HepG2 (cell line): ENCODE results near the gene CPB2. TPM values are rescaled to one million over a fixed set of nuclear protein-coding genes. Genes with fewer than 3 reads are reported as not detected.

Source experiments
- ATAC-seq: fragments of 200-7000 bp; cut with Tn5 transposase; 3 replicates; pipeline ENCODE4 v1.9.1; 2020; ENCODE audit warnings: mild to moderate bottlenecking, moderate library complexity
- BruUV-seq: library from RNA; stranded (reverse); fragments of 400-500 nt; replicated peaks from 2 replicates; lab custom pipeline; 2021; lab: Mats Ljungman, UMichigan
- CTCF ChIA-PET: fragments of 300-600 bp; formaldehyde crosslinking; extraction: SDS; loops from one replicate; lab custom pipeline; 2021; ENCODE audit warnings: low total read pairs, inconsistent platforms, low intra/inter-chr PET ratio; lab: Yijun Ruan, JAX
- POLR2A ChIA-PET: fragments of 350-600 bp; sonication (Branson Sonifier 250); formaldehyde crosslinking; loops from one replicate; lab custom pipeline; 2020; ENCODE audit warnings: antibody characterized with exemption, inconsistent platforms; lab: Yijun Ruan, JAX
- DNase-seq: peaks from one replicate; pipeline ENCODE4 v3.0.0-alpha.2; 2015; ENCODE audit warnings: low spot score
- FAIRE-seq: peaks from 3 replicates; lab custom pipeline; 2011; peaks lifted over from hg19 to GRCh38; lab: Jason Lieb, UNC
- H2AFZ ChIP-seq: one replicate; pipeline ENCODE4 v1.6.1; 2011; ENCODE audit warnings: low read length, inconsistent platforms
- H3K27ac ChIP-seq: fragments of 300-600 bp; 3 replicates; pipeline ENCODE4 v1.8.0; 2011; ENCODE audit warnings: mixed run types, mild to moderate bottlenecking, mixed read lengths, low read length, inconsistent platforms; ENCODE audit not compliant: insufficient read depth; ENCODE audit errors: extremely low read length
- H3K27me3 ChIP-seq, 2 experiments: fragments of 200-600 bp in 1 of 2; 2 replicates in 1 of 2; 3 replicates in 1 of 2; pipeline versions ENCODE4 v1.6.0 to v1.8.0; 2011; ENCODE audit warnings: low read length in 2 of 2, mild to moderate bottlenecking in 2 of 2, moderate library complexity in 2 of 2, inconsistent platforms in 1 of 2; ENCODE audit not compliant: insufficient read depth in 2 of 2, control insufficient read depth in 1 of 2
- H3K36me3 ChIP-seq, 2 experiments: fragments of 200-600 bp in 1 of 2; replicated peaks in 1 of 2; 2 replicates in 1 of 2; 3 replicates in 1 of 2; pipeline versions ENCODE4 v1.5.1 to v1.8.0; 2011; ENCODE audit warnings: low read length in 2 of 2, inconsistent platforms in 1 of 2; ENCODE audit not compliant: insufficient read depth in 2 of 2, control insufficient read depth in 1 of 2
- H3K4me1 ChIP-seq: 2 replicates; pipeline ENCODE4 v1.5.1; 2012; ENCODE audit warnings: low read length, inconsistent platforms; ENCODE audit not compliant: insufficient read depth
- H3K4me2 ChIP-seq: 2 replicates; pipeline ENCODE4 v1.6.0; 2011; ENCODE audit warnings: low read depth, low read length, inconsistent platforms
- H3K4me3 ChIP-seq, 3 experiments: fragments of 200-600 bp in 1 of 3; sonication (generic), shearing (Covaris generic) in 1 of 3; replicated peaks in 1 of 3; 2 replicates each; pipeline ENCODE4 v1.5.1; 2011 to 2016; ENCODE audit warnings: low read length in 3 of 3, inconsistent platforms in 2 of 3, low read depth in 2 of 3, mild to moderate bottlenecking in 2 of 3, control low read depth in 1 of 3, mixed read lengths in 1 of 3; ENCODE audit not compliant: insufficient read depth in 1 of 3
- H3K79me2 ChIP-seq: one replicate; pipeline ENCODE4 v1.6.1; 2011; ENCODE audit warnings: low read length, inconsistent platforms; ENCODE audit not compliant: insufficient read depth
- H3K9ac ChIP-seq: 2 replicates; pipeline ENCODE4 v1.6.0; 2011; ENCODE audit warnings: mild to moderate bottlenecking, low read depth, low read length, inconsistent platforms; ENCODE audit not compliant: insufficient read depth
- H3K9me3 ChIP-seq: 2 replicates; pipeline ENCODE4 v1.5.1; 2012; ENCODE audit warnings: mild to moderate bottlenecking, low read length
- H4K20me1 ChIP-seq: 2 replicates; pipeline ENCODE4 v1.6.0; 2011; ENCODE audit warnings: inconsistent platforms, mild to moderate bottlenecking, low read length, moderate library complexity; ENCODE audit not compliant: insufficient read depth
- HDAC2 ChIP-seq: sonication (generic); formaldehyde crosslinking; IDR thresholded peaks from 2 replicates; pipeline ENCODE4 v1.4.0; 2020; ENCODE audit warnings: missing genetic modification reagents
- KDM4B ChIP-seq: sonication (generic); formaldehyde crosslinking; IDR thresholded peaks from 2 replicates; pipeline ENCODE4 v1.4.0; 2020; ENCODE audit warnings: missing genetic modification reagents
- PTBP1 ChIP-seq: fragments of 200-400 bp; formaldehyde crosslinking; IDR thresholded peaks from 2 replicates; pipeline ENCODE4 v1.6.1; 2018; ENCODE audit warnings: low read length, low read depth; ENCODE audit not compliant: poor library complexity, severe bottlenecking
- SKIL ChIP-seq: sonication (generic); formaldehyde crosslinking; IDR thresholded peaks from 2 replicates; pipeline ENCODE4 v1.8.0; 2022; ENCODE audit warnings: missing genetic modification reagents, mild to moderate bottlenecking, moderate library complexity, borderline replicate concordance
- SMAD9 ChIP-seq: sonication (generic); formaldehyde crosslinking; IDR thresholded peaks from 2 replicates; pipeline ENCODE4 v1.5.1; 2020; ENCODE audit warnings: mild to moderate bottlenecking, missing genetic modification reagents
- TCF7L2 ChIP-seq: IDR thresholded peaks from 2 replicates; pipeline ENCODE4 v1.6.1; 2011; ENCODE audit warnings: mild to moderate bottlenecking, low read depth, low read length, moderate library complexity
- ZNF260 ChIP-seq: sonication (generic); formaldehyde crosslinking; IDR thresholded peaks from 2 replicates; pipeline ENCODE4 v1.4.0; 2020; ENCODE audit warnings: missing genetic modification reagents, low read depth, mild to moderate bottlenecking, borderline replicate concordance
- WGBS: methylation state at CpG from one replicate; pipeline ENCODE4 v1.1.6; 2017; ENCODE audit warnings: low lambda C conversion rate; 5-methylcytosine and 5-hydroxymethylcytosine counted together
- in situ Hi-C: cut with HindIII; loops from 2 replicates; pipeline ENCODE4 v1.10.0; 2017; ENCODE audit warnings: low pct_unique_long_range_greater_than_20kb; ENCODE audit not compliant: extremely low pct_ligation_motif_present
- intact Hi-C: fragments of 100-400 bp; cut with micrococcal nuclease; formaldehyde crosslinking; loops from one replicate; pipeline ENCODE4 v1.10.0; 2022; ENCODE audit not compliant: unreplicated experiment
- polyA plus RNA-seq, 8 experiments: library from polyadenylated mRNA; depleted of rRNA in 3 of 8; stranded (reverse) in 7 of 8; unstranded in 1 of 8; fragments of >200 nt; fragmentation: Illumina TruSeq in 4 of 8; extraction: Trizol in 4 of 8; gene quantifications; 2 replicates each; pipeline versions ENCODE4 v1.2.1 to v1.2.3, GENCODE V29; 2011 to 2016; ENCODE audit warnings: low read depth in 4 of 8, missing spikeins in 1 of 8, mixed read lengths in 1 of 8; ENCODE audit not compliant: insufficient read depth in 1 of 8
- total RNA-seq, 5 experiments: library from RNA; depleted of rRNA; stranded (reverse); fragments of >200 nt; fragmentation: Illumina TruSeq; extraction: Trizol; gene quantifications; 2 replicates each; pipeline ENCODE4 v1.2.3, GENCODE V29; 2016; ENCODE audit warnings: low read depth in 1 of 5
- TF ChIP-seq, protein P1 (sequence below): sonication (generic); formaldehyde crosslinking; IDR thresholded peaks from 2 replicates; pipeline ENCODE4 v1.5.0; 2020; ENCODE audit warnings: mild to moderate bottlenecking, missing genetic modification reagents
- TF ChIP-seq, protein P2 (sequence below): sonication (generic); formaldehyde crosslinking; IDR thresholded peaks from 2 replicates; pipeline ENCODE4 v1.4.0; 2020; ENCODE audit warnings: missing genetic modification reagents, mild to moderate bottlenecking, borderline replicate concordance
- TF ChIP-seq, protein P3 (sequence below): sonication (generic); formaldehyde crosslinking; IDR thresholded peaks from 2 replicates; pipeline ENCODE4 v1.4.0; 2020; ENCODE audit warnings: missing genetic modification reagents

The CPB2 gene
- total and polyA plus RNA-seq, 2 of the 13 experiments (the other 11 are each of a cell fraction or from before 2014, with no cell fraction given): 125 to 140 TPM

- Histone ChIP-seq H3K79me2 (no peaks in the 10 kb centered on the region), H3K4me3 (no peak overlapping the region), H3K4me1 (peaks cover 31% of the 10 kb centered on the region), H3K36me3 (no peaks in the 10 kb centered on the region), H3K9ac (no peak overlapping the region), H3K4me2 (no peak overlapping the region), H3K27me3 (no peaks in the 10 kb centered on the region), H3K9me3 (no peaks in the 10 kb centered on the region), H3K27ac (no peak overlapping the region), H2AFZ (no peak overlapping the region), H4K20me1 (no peaks in the 10 kb centered on the region)
- ChIA-PET POLR2A (no interaction called here), CTCF (no interaction called here)
- in situ Hi-C loops (no loop called here), intact Hi-C loops (no loop called here)
- BruUV-seq: no TSS peak
- FAIRE-seq: no peak
- no peak for ATAC-seq
- 92% methylated on average over 2 of the region's 2 CpGs for WGBS
- no peak for TF ChIP-seq KDM4B (CRISPR knock-in tag)
- TF ChIP-seq ZNF260: no peak
- no peak for TF ChIP-seq SKIL (CRISPR knock-in tag)
- DNase-seq: no peak
Measured at GRCh38 chr13:46113596-46113995, 8.8 kb upstream of the CPB2 start.

DNA sequence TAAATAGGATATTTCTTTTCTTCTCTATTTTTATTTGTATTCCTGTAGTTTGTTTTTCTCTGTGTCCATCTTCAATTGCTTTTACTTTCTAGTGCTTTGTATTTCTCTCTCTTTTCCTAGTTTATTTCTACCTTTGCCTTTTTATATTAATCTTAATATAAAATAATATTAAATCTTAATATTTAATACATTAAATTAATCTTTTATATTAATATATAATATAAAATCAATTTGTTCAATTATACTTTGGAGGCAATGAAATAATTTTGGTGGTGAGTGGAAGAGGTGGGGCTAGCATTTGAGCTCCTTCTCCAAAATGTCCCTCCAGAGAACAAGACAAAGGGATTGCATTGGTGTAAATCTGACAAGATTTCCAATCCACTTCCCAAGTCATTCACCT lies 6.3 kb upstream of the CPB2 start:
- in situ Hi-C loops (no loop called here), intact Hi-C loops (no loop called here)
- Histone ChIP-seq H3K4me3 (no peak overlapping the region), H4K20me1 (no peaks in the 10 kb centered on the region), H3K27ac (no peak overlapping the region), H3K9me3 (no peaks in the 10 kb centered on the region), H3K36me3 (no peaks in the 10 kb centered on the region), H3K4me1 (peaks cover 56% of the 10 kb centered on the region), H3K4me2 (no peak overlapping the region), H2AFZ (no peak overlapping the region), H3K27me3 (no peaks in the 10 kb centered on the region), H3K79me2 (no peaks in the 10 kb centered on the region), H3K9ac (no peak overlapping the region)
- DNase-seq: no peak
- ChIA-PET POLR2A (no interaction called here), CTCF (no interaction called here)
- no peak for ATAC-seq
- FAIRE-seq: no peak
- no TSS peak for BruUV-seq
- TF ChIP-seq SKIL (CRISPR knock-in tag) (no peak), SMAD9 (CRISPR knock-in tag) (no peak), TCF7L2 (no peak), PTBP1 (no peak), HDAC2 (CRISPR knock-in tag) (no peak)
- TF ChIP-seq, protein P1, sequence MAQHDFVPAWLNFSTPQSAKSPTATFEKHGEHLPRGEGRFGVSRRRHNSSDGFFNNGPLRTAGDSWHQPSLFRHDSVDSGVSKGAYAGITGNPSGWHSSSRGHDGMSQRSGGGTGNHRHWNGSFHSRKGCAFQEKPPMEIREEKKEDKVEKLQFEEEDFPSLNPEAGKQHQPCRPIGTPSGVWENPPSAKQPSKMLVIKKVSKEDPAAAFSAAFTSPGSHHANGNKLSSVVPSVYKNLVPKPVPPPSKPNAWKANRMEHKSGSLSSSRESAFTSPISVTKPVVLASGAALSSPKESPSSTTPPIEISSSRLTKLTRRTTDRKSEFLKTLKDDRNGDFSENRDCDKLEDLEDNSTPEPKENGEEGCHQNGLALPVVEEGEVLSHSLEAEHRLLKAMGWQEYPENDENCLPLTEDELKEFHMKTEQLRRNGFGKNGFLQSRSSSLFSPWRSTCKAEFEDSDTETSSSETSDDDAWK (CRISPR knock-in tag): no peak
- TF ChIP-seq, protein P2, sequence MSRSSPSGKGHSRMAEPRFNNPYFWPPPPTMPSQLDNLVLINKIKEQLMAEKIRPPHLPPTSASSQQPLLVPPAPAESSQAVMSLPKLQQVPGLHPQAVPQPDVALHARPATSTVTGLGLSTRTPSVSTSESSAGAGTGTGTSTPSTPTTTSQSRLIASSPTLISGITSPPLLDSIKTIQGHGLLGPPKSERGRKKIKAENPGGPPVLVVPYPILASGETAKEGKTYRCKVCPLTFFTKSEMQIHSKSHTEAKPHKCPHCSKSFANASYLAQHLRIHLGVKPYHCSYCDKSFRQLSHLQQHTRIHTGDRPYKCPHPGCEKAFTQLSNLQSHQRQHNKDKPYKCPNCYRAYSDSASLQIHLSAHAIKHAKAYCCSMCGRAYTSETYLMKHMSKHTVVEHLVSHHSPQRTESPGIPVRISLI (CRISPR knock-in tag): no peak
- TF ChIP-seq, protein P3, sequence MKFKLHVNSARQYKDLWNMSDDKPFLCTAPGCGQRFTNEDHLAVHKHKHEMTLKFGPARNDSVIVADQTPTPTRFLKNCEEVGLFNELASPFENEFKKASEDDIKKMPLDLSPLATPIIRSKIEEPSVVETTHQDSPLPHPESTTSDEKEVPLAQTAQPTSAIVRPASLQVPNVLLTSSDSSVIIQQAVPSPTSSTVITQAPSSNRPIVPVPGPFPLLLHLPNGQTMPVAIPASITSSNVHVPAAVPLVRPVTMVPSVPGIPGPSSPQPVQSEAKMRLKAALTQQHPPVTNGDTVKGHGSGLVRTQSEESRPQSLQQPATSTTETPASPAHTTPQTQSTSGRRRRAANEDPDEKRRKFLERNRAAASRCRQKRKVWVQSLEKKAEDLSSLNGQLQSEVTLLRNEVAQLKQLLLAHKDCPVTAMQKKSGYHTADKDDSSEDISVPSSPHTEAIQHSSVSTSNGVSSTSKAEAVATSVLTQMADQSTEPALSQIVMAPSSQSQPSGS (CRISPR knock-in tag): no peak
